Breast epithelium (tissue), 4 donors: ENCODE results near the gene C4orf50. TPM values are rescaled to one million over a fixed set of nuclear protein-coding genes. Genes with fewer than 3 reads are reported as not detected.

Experiments
- DNase-seq, 2 donors: peaks; one replicate each; pipeline ENCODE4 v3.0.0-alpha.2; 2019; ENCODE audit warnings: low spot score in 2 of 2
- H3K27ac ChIP-seq, 2 donors: fragments of 200-600 bp; sonication (generic) in 1 of 2; one replicate each; pipeline ENCODE4 v1.5.1; 2016 to 2019; ENCODE audit warnings: mild to moderate bottlenecking in 1 of 2
- H3K27me3 ChIP-seq, 2 donors: fragments of 200-600 bp; sonication (generic) in 1 of 2; one replicate each; pipeline versions ENCODE4 v1.5.1 to v1.6.0; 2017 to 2019; ENCODE audit warnings: control low read depth in 1 of 2, mild to moderate bottlenecking in 1 of 2
- H3K36me3 ChIP-seq: fragments of 200-600 bp; one replicate; pipeline ENCODE4 v1.5.1; 2019
- H3K4me1 ChIP-seq, 2 donors: fragments of 200-600 bp; sonication (generic); one replicate each; pipeline ENCODE4 v1.5.1; 2016 to 2019; ENCODE audit warnings: control low read depth in 1 of 2
- H3K4me3 ChIP-seq, 3 donors: fragments of 200-600 bp; sonication (generic); 1 replicate in 2 of 3; 2 replicates in 1 of 3; pipeline ENCODE4 v1.5.1; 2016 to 2019; ENCODE audit warnings: mild to moderate bottlenecking in 3 of 3, moderate library complexity in 2 of 3
- H3K9me3 ChIP-seq, 2 donors: fragments of 200-600 bp; sonication (generic) in 1 of 2; one replicate each; pipeline ENCODE4 v1.5.1; 2016 to 2019; ENCODE audit warnings: control low read depth in 1 of 2
- CTCF ChIP-seq, 3 donors: fragments of 450-650 bp; IDR thresholded peaks; one replicate each; pipeline ENCODE4 v1.5.1; 2016 to 2017; ENCODE audit warnings: antibody characterized with exemption in 3 of 3, mild to moderate bottlenecking in 3 of 3, moderate library complexity in 3 of 3
- POLR2A ChIP-seq: fragments of 450-650 bp; IDR thresholded peaks from one replicate; pipeline ENCODE4 v1.6.1; 2016; ENCODE audit warnings: antibody characterized with exemption, mild to moderate bottlenecking, moderate library complexity
- POLR2AphosphoS5 ChIP-seq, 3 donors: sonication (generic); formaldehyde crosslinking; IDR thresholded peaks; one replicate each; pipeline ENCODE4 v1.6.1; 2017; ENCODE audit warnings: antibody characterized with exemption in 3 of 3
- intact Hi-C: fragments of 100-400 bp; cut with DNase I; formaldehyde crosslinking; loops from one replicate; pipeline ENCODE4 v1.15.1; 2023; ENCODE audit warnings: low total_unique reads
- total RNA-seq, 3 donors: library from RNA; depleted of rRNA; stranded (reverse); fragments of >200 nt; gene quantifications; one replicate each; pipeline ENCODE4 v1.1.0, GENCODE V29; 2016

Gene C4orf50
- total RNA-seq = under 1 TPM in 2 of 3 donors, not detected in 1; under 0.01 TPM

GRCh38 chr4:6018331-6018730 lies at the start of gene C4orf50:
C4orf50 (minus strand) TSS chr4:6018431.
- H3K9me3 ChIP-seq = no peaks in the 10 kb centered on the region
- no peak within 1 kb of the TSS for H3K27ac ChIP-seq
- no peak within 1 kb of the TSS for H3K4me3 ChIP-seq
- DNase-seq = no peak
- no peaks in the 10 kb centered on the region for H3K36me3 ChIP-seq
- TF ChIP-seq POLR2AphosphoS5 (IDR thresholded peaks at IDR 0.05) (no peak), POLR2A (no peak), CTCF (IDR thresholded peaks at IDR 0.05) (no peak)
- intact Hi-C loops = no loop called here
- H3K27me3 ChIP-seq = peaks cover 0 to 7% of the 10 kb centered on the region in 2 donors
- H3K4me1 ChIP-seq = no peaks in the 10 kb centered on the region

GRCh38 chr4:6065934-6066590 lies 47.8 kb upstream of the C4orf50 start:
- Histone ChIP-seq H3K27me3 (peaks cover 0 to 5% of the 10 kb centered on the region in 2 donors), H3K4me3 (no peak overlapping the region), H3K36me3 (no peaks in the 10 kb centered on the region), H3K9me3 (peaks cover 0 to under 1% of the 10 kb centered on the region in 2 donors), H3K4me1 (no peaks in the 10 kb centered on the region), H3K27ac (no peak overlapping the region)
- DNase-seq = no peak
- intact Hi-C loops = no loop called here
- no peak for TF ChIP-seq POLR2A
- TF ChIP-seq POLR2AphosphoS5 (IDR thresholded peaks at IDR 0.05) = no peak
- TF ChIP-seq CTCF (IDR thresholded peaks at IDR 0.05) = no peak

- Histone ChIP-seq H3K4me3 (no peak overlapping the region), H3K27ac (no peak overlapping the region), H3K4me1 (no peaks in the 10 kb centered on the region), H3K36me3 (no peaks in the 10 kb centered on the region), H3K9me3 (peaks cover under 1 to 9% of the 10 kb centered on the region in 2 donors), H3K27me3 (peaks cover 0 to 3% of the 10 kb centered on the region in 2 donors)
- TF ChIP-seq CTCF (IDR thresholded peaks at IDR 0.05) = no peak
- no peak for TF ChIP-seq POLR2AphosphoS5 (IDR thresholded peaks at IDR 0.05)
- TF ChIP-seq POLR2A = no peak
- intact Hi-C loops = no loop called here
- DNase-seq = no peak
These were observed 46.9 kb upstream of the C4orf50 start for GRCh38 chr4:6065166-6065565.

- no peak for TF ChIP-seq POLR2A
- TF ChIP-seq POLR2AphosphoS5 (IDR thresholded peaks at IDR 0.05) = no peak
- TF ChIP-seq CTCF (IDR thresholded peaks at IDR 0.05) = no peak
- intact Hi-C loops = no loop called here
- no peak overlapping the region for H3K27ac ChIP-seq
These were observed 46.2 kb upstream of the C4orf50 start for GRCh38 chr4:6064383-6064782.

GRCh38 chr4:6063684-6064083 lies 45.5 kb upstream of the C4orf50 start:
- no peak overlapping the region for H3K4me3 ChIP-seq
- no peaks in the 10 kb centered on the region for H3K27me3 ChIP-seq
- no peak for DNase-seq
- H3K36me3 ChIP-seq = no peaks in the 10 kb centered on the region
- H3K27ac ChIP-seq = no peak overlapping the region
- H3K4me1 ChIP-seq = no peaks in the 10 kb centered on the region
- H3K9me3 ChIP-seq = peaks cover 16 to 24% of the 10 kb centered on the region in 2 donors
- TF ChIP-seq POLR2A (no peak), CTCF (IDR thresholded peaks at IDR 0.05) (no peak), POLR2AphosphoS5 (IDR thresholded peaks at IDR 0.05) (no peak)
- intact Hi-C loops = no loop called here

More at GRCh38 chr4:6064383-6064782, 46.2 kb upstream of the C4orf50 start:
- Histone ChIP-seq H3K9me3 (peaks cover 9 to 17% of the 10 kb centered on the region in 2 donors), H3K36me3 (no peaks in the 10 kb centered on the region), H3K4me1 (no peaks in the 10 kb centered on the region), H3K27me3 (no peaks in the 10 kb centered on the region), H3K4me3 (no peak overlapping the region)
- DNase-seq = no peak
